Hepatocyte (in vitro differentiated cells): Measurements from ENCODE around the gene NCLN. TPM values are rescaled to one million over a fixed set of nuclear protein-coding genes. Genes with fewer than 3 reads are reported as not detected.
"Not testable (repeated sequence)": the region's sequence is repeated elsewhere in the genome, so short reads cannot be mapped to it uniquely, and the experiment has no call there.

ENCODE experiments used
- DNase-seq: peaks from one replicate; pipeline ENCODE4 v3.0.0-alpha.2; 2016; ENCODE audit warnings: low spot score
- H2AFZ ChIP-seq: fragments of 200-600 bp; sonication (generic); 2 replicates; pipeline ENCODE4 v1.6.0; 2016; ENCODE audit warnings: antibody characterized with exemption, mild to moderate bottlenecking
- H3K27ac ChIP-seq: fragments of 200-600 bp; sonication (generic); 2 replicates; pipeline ENCODE4 v1.5.1; 2016; ENCODE audit warnings: mild to moderate bottlenecking
- H3K27me3 ChIP-seq: fragments of 200-600 bp; sonication (generic); 2 replicates; pipeline ENCODE4 v1.6.1; 2016
- H3K36me3 ChIP-seq: fragments of 200-600 bp; sonication (generic); replicated peaks from 2 replicates; pipeline ENCODE4 v1.5.1; 2016; ENCODE audit warnings: low read depth; ENCODE audit not compliant: insufficient read depth
- H3K4me1 ChIP-seq: fragments of 200-600 bp; sonication (generic); 2 replicates; pipeline ENCODE4 v1.5.1; 2016; ENCODE audit warnings: mild to moderate bottlenecking, moderate library complexity; ENCODE audit not compliant: insufficient read depth
- H3K4me2 ChIP-seq: fragments of 200-600 bp; sonication (generic); 2 replicates; pipeline ENCODE4 v1.6.0; 2016
- H3K4me3 ChIP-seq: fragments of 200-600 bp; sonication (generic); 2 replicates; pipeline ENCODE4 v1.5.1; 2016; ENCODE audit warnings: mild to moderate bottlenecking
- H3K79me2 ChIP-seq: fragments of 200-600 bp; sonication (generic); 2 replicates; pipeline ENCODE4 v1.6.0; 2017; ENCODE audit warnings: mild to moderate bottlenecking
- H3K9me2 ChIP-seq: fragments of 200-600 bp; sonication (generic); replicated peaks from 2 replicates; pipeline ENCODE4 v1.6.0; 2017; ENCODE audit warnings: mild to moderate bottlenecking; ENCODE audit not compliant: insufficient read depth
- H3K9me3 ChIP-seq: fragments of 200-600 bp; sonication (generic); 2 replicates; pipeline ENCODE4 v1.5.1; 2016; ENCODE audit warnings: low read depth, mild to moderate bottlenecking
- H4K20me1 ChIP-seq: fragments of 200-600 bp; sonication (generic); 2 replicates; pipeline ENCODE4 v1.6.0; 2016; ENCODE audit warnings: mild to moderate bottlenecking; ENCODE audit not compliant: insufficient read depth, poor library complexity, severe bottlenecking
- CTCF ChIP-seq: fragments of 200-600 bp; sonication (generic); IDR thresholded peaks from 2 replicates; pipeline ENCODE4 v1.5.1; 2016; ENCODE audit warnings: antibody characterized with exemption, mild to moderate bottlenecking; ENCODE audit not compliant: poor library complexity
- EZH2 ChIP-seq: fragments of 200-600 bp; sonication (generic); IDR thresholded peaks from 2 replicates; pipeline ENCODE4 v1.6.1; 2016; ENCODE audit warnings: antibody characterized with exemption, mild to moderate bottlenecking, borderline replicate concordance
- EZH2phosphoT487 ChIP-seq: fragments of 200-600 bp; sonication (generic); IDR thresholded peaks from one replicate; pipeline ENCODE4 v1.6.1; 2018; ENCODE audit warnings: antibody characterized with exemption, mild to moderate bottlenecking, low read depth, moderate library complexity; ENCODE audit not compliant: unreplicated experiment, severe bottlenecking
- WGBS: methylation state at CpG from one replicate; pipeline ENCODE4 v1.1.6; 2016; ENCODE audit warnings: low lambda C conversion rate; ENCODE audit errors: missing lambda C conversion rate; 5-methylcytosine and 5-hydroxymethylcytosine counted together
- polyA plus RNA-seq: library from polyadenylated mRNA; unstranded; fragments of >200 nt; fragmentation: Nextera tagmentation; extraction: Ambion mirVana; gene quantifications from 2 replicates; pipeline ENCODE4 v1.2.1, GENCODE V29; 2016
- total RNA-seq: library from RNA; depleted of rRNA; stranded (reverse); fragments of >200 nt; gene quantifications from 2 replicates; pipeline ENCODE4 v1.2.3, GENCODE V29; 2014

Gene NCLN
- total and polyA plus RNA-seq, 2 experiments from 2014 or later, result 44.9 to 94.2 TPM

- H3K27me3 ChIP-seq, result no peaks in the 10 kb centered on the region
- H3K9me3 ChIP-seq, result no peaks in the 10 kb centered on the region
- WGBS, result 97% methylated on average over 25 of the region's 39 CpGs
- no peak overlapping the region for H3K27ac ChIP-seq
- H4K20me1 ChIP-seq, result no peaks in the 10 kb centered on the region
- H3K4me1 ChIP-seq, result no peaks in the 10 kb centered on the region
- H3K4me2 ChIP-seq, result no peak overlapping the region
- H3K9me2 ChIP-seq, result no peaks in the 10 kb centered on the region
- no peak for DNase-seq
- no peaks in the 10 kb centered on the region for H3K79me2 ChIP-seq
- no peak overlapping the region for H3K4me3 ChIP-seq
- H3K36me3 ChIP-seq, result no peaks in the 10 kb centered on the region
- TF ChIP-seq CTCF (no peak), EZH2phosphoT487 (no peak), EZH2 (no peak)
- no peak overlapping the region for H2AFZ ChIP-seq
Observed at GRCh38 chr19:3201072-3201700, 15.5 kb downstream of the NCLN start.

- 94% methylated on average over 14 of the region's 14 CpGs for WGBS
- Histone ChIP-seq H3K4me1 (no peaks in the 10 kb centered on the region), H3K4me3 (no peak overlapping the region), H2AFZ (no peak overlapping the region), H3K79me2 (no peaks in the 10 kb centered on the region), H3K9me3 (no peaks in the 10 kb centered on the region), H3K27ac (no peak overlapping the region), H3K4me2 (no peak overlapping the region), H3K9me2 (no peaks in the 10 kb centered on the region), H3K27me3 (no peaks in the 10 kb centered on the region), H3K36me3 (no peaks in the 10 kb centered on the region), H4K20me1 (no peaks in the 10 kb centered on the region)
- no peak for TF ChIP-seq CTCF
- no peak for TF ChIP-seq EZH2
- no peak for TF ChIP-seq EZH2phosphoT487
- no peak for DNase-seq
Observed at GRCh38 chr19:3201911-3202310, 16.2 kb downstream of the NCLN start.

- H4K20me1 ChIP-seq, result no peaks in the 10 kb centered on the region
- no peak for TF ChIP-seq EZH2phosphoT487
- no peak for TF ChIP-seq CTCF
- no peak for TF ChIP-seq EZH2
- no peak overlapping the region for H2AFZ ChIP-seq
- H3K4me3 ChIP-seq, result no peak overlapping the region
- no peak overlapping the region for H3K27ac ChIP-seq
- no peak for DNase-seq
- H3K4me2 ChIP-seq, result no peak overlapping the region
- H3K9me2 ChIP-seq, result no peaks in the 10 kb centered on the region
- H3K79me2 ChIP-seq, result no peaks in the 10 kb centered on the region
- no peaks in the 10 kb centered on the region for H3K27me3 ChIP-seq
- H3K4me1 ChIP-seq, result no peaks in the 10 kb centered on the region
- no peaks in the 10 kb centered on the region for H3K9me3 ChIP-seq
- 96% methylated on average over 12 of the region's 12 CpGs for WGBS
- no peaks in the 10 kb centered on the region for H3K36me3 ChIP-seq
Observed at GRCh38 chr19:3202346-3202745, 16.6 kb downstream of the NCLN start.

- not testable (repeated sequence) for H3K4me1 ChIP-seq, H3K4me2 ChIP-seq, H4K20me1 ChIP-seq, H3K9me2 ChIP-seq, H3K9me3 ChIP-seq, H3K36me3 ChIP-seq, DNase-seq, H3K27ac ChIP-seq, H3K4me3 ChIP-seq, H3K79me2 ChIP-seq, H3K27me3 ChIP-seq, H2AFZ ChIP-seq
- 96% methylated on average over 7 of the region's 7 CpGs for WGBS
Observed at GRCh38 chr19:3202895-3203294, 17.2 kb downstream of the NCLN start.
